ENCODE measurements around the gene UBE2S. TPM values are rescaled to one million over a fixed set of nuclear protein-coding genes. Genes with fewer than 3 reads are reported as not detected.
"Not testable (repeated sequence)": the region's sequence is repeated elsewhere in the genome, so short reads cannot be mapped to it uniquely, and the experiment has no call there.

Gene UBE2S
- total and polyA plus RNA-seq, 5 experiments from 2014 or later, result 18.1 to 25.8 (median 20.2) TPM

DNA sequence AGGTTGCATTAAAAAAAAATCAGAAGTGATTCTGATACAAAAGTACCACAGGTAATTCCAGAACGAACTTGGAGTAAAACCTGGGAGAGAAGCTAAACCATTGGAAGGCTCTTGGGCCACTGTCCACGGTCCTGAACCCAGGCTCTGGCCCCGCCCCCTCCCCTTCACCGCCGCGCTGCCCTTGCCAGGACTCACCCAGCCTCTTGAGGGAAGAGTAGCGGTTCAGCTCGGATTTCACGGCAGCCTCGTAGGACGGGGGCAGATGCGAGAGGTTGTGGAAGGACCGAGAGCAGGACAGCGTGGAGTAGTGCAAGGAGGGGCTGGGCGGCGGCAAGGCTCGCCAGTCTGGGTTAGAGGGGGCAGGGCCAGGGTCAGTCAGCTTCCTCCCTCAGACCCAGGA lies 29.8 kb upstream of the UBE2S start:
- peaks cover 0 to 14% (median 5%) of the 10 kb centered on the region in 3 donors for H3K36me3 Mint-ChIP-seq
- DNase-seq (no peak), ATAC-seq (peak in 1 of 2 donors; percentile 34)
- no peak overlapping the region for H3K4me3 Mint-ChIP-seq
- H3K27ac Mint-ChIP-seq, result no peak overlapping the region
- POLR2A ChIA-PET, result interaction anchor here (0.6 kb wide), 1 partner anchor 56 kb away, joined by 3 read pairs; no protein-coding TSS in a partner anchor
- H3K4me1 Mint-ChIP-seq, result peaks cover 13 to 19% (median 15%) of the 10 kb centered on the region in 4 donors
- H3K27me3 Mint-ChIP-seq, result peaks cover 32 to 63% (median 47%) of the 10 kb centered on the region in 5 donors
- H3K9me3 Mint-ChIP-seq, result peaks cover 0 to 5% (median 0%) of the 10 kb centered on the region in 9 donors

DNA sequence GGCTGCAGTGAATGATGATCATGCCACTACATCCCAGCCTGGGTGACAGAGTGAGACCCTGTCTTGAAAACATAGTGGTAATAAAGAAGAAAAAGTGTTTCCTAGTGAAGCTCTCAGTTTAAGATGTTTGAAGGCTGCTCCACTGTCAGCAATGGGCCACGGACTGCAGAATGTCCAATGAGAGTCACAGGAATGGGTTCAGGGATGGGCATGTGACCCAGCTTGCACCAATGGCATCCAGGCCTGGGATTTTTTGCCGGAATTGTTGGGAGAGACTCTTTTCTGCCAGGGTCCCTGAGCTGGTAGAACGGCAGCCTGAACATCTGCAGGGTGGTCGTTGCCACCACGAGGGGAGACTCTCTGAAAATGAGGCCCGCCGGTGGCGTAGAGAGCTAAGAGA lies 29.3 kb upstream of the UBE2S start:
- Mint-ChIP-seq H3K4me3 (no peak overlapping the region), H3K36me3 (peaks cover 0 to 14% (median 5%) of the 10 kb centered on the region in 3 donors), H3K27ac (no peak overlapping the region), H3K9me3 (peaks cover 0 to 5% (median 0%) of the 10 kb centered on the region in 9 donors), H3K4me1 (peaks cover 13 to 17% (median 14%) of the 10 kb centered on the region in 4 donors), H3K27me3 (peaks cover 35 to 67% (median 52%) of the 10 kb centered on the region in 5 donors)
- DNase-seq, result no peak
- no peak for ATAC-seq
- POLR2A ChIA-PET, result no interaction called here

DNA sequence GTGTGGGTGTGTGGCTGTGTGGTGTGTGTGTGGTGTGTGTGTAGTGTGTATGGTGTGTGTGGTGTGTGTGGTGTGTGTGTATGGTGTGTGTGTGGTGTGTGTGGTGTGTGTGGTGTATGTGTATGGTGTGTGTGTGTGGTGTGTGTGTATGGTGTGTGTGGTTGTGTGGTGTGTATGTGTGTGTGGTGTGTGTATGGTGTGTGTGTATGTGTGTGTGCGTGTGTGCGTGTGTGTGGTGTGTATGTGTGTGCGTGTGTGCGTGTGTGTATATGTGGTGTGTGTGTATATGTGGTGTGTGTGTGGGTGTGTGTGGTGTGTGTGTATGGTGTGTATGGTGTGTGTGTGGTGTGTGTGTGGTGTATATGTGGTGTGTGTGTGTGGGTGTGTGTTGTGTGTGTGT lies 27.4 kb upstream of the UBE2S start:
- Mint-ChIP-seq H3K4me1 (peaks cover 0 to 7% (median 3%) of the 10 kb centered on the region in 4 donors), H3K27ac (no peak overlapping the region), H3K27me3 (peaks cover 33 to 67% (median 54%) of the 10 kb centered on the region in 5 donors), H3K4me3 (no peak overlapping the region), H3K9me3 (peaks cover 0 to 5% (median 0%) of the 10 kb centered on the region in 9 donors), H3K36me3 (peaks cover 0 to 8% (median 0%) of the 10 kb centered on the region in 3 donors)
- POLR2A ChIA-PET, result no interaction called here
- DNase-seq, result no peak
- no peak for ATAC-seq

DNA sequence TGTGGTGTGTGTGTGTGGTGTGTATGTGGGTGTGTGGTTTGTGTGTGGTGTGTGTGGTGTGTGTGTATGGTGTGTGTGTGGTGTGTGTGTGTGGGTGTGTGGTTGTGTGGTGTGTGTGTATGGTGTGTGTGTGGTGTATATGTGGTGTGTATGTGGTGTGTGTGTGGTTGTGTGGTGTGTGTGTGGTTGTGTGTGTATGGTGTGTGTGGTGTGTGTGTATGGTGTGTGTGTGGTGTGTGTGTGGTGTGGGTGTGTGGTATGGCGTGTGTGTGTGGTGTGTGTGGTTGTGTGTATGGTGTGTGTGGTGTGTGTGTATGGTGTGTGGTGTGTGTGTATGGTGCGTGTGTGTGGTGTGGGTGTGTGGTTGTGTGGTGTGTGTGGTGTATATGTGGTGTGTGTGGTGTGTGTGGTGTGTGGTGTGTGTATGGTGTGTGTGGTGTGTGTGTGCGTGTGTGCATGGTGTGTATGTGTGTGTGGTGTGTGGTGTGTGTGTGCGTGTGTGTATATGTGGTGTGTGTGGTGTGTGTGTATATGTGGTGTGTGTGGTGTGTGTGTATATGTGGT lies 26.9 kb upstream of the UBE2S start:
- ATAC-seq, result no peak
- Mint-ChIP-seq H3K4me1 (peaks cover 0 to 12% (median 6%) of the 10 kb centered on the region in 4 donors), H3K36me3 (peaks cover 0 to 10% (median 0%) of the 10 kb centered on the region in 3 donors), H3K27me3 (peaks cover 30 to 67% (median 54%) of the 10 kb centered on the region in 5 donors), H3K9me3 (peaks cover 0 to 5% (median 0%) of the 10 kb centered on the region in 9 donors), H3K4me3 (no peak overlapping the region), H3K27ac (no peak overlapping the region)
- POLR2A ChIA-PET, result no interaction called here
- DNase-seq, result no peak

DNA sequence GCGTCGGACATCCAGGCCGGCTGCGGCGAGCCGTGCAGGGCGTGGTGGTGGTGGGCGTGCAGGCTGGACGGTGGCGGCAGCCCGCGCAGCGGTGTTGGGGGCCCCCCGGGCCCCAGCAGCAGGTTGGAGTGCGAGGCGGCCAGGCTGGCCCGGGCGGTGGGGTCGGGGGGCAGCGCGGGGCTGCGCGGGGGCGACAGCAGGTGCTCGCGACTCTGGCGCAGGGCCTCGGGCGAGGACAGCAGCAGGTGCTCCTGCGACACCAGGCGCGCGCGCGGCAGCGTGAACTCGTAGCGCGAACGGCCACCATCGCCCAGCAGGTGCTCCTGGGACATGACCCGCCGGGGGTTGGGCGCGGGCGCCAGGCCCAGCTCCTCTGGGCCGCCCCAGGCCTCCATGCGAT lies 25.7 kb upstream of the UBE2S start:
- Mint-ChIP-seq H3K4me1 (peaks cover 0 to 15% (median 11%) of the 10 kb centered on the region in 4 donors), H3K9me3 (peaks cover 0 to 5% (median 0%) of the 10 kb centered on the region in 9 donors), H3K27me3 (peaks cover 26 to 67% (median 51%) of the 10 kb centered on the region in 5 donors), H3K36me3 (peaks cover 0 to 4% (median 0%) of the 10 kb centered on the region in 3 donors), H3K27ac (no peak overlapping the region), H3K4me3 (no peak overlapping the region)
- ATAC-seq (no peak), DNase-seq (no peak)
- POLR2A ChIA-PET, result no interaction called here

DNA sequence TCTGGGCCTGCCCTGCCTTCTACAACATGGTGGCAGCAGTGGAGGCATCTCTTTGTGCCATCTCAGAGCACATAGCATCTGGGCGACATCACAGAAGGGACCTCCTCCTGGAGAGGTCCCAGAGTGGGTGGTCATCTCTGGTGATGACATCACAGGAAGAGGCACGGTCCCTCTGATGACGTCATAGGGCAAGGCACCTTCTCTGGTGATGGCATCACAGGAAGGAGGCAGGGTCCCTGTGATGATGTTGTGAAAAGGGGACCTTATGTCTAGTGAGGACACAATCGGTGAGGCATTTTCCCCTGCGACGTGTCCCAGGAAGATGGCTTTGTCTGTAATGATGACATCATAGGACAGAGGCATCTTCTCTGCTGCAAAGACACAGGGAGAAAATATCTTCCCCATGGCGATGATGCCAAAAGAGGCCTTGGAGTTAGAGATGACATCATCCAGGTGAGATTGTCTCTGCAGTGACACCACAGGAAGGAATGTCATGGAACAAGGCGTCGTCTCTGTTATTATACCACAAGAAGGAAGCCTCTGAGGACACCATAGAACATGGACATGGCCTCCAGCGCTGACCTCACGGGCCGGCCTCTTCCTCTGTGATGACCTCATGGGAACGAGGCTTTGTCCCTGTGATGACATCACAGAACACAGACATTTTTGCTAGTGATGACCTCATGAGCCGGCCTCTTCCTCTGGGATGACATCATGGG lies 24.8 kb upstream of the UBE2S start:
- Mint-ChIP-seq H3K36me3 (peaks cover 0 to 4% (median 0%) of the 10 kb centered on the region in 3 donors), H3K27ac (no peak overlapping the region), H3K27me3 (peaks cover 26 to 61% (median 46%) of the 10 kb centered on the region in 5 donors), H3K9me3 (peaks cover 0 to 5% (median 0%) of the 10 kb centered on the region in 9 donors), H3K4me1 (peaks cover 0 to 16% (median 11%) of the 10 kb centered on the region in 4 donors), H3K4me3 (no peak overlapping the region)
- POLR2A ChIA-PET, result no interaction called here
- ATAC-seq (no peak), DNase-seq (no peak)

DNA sequence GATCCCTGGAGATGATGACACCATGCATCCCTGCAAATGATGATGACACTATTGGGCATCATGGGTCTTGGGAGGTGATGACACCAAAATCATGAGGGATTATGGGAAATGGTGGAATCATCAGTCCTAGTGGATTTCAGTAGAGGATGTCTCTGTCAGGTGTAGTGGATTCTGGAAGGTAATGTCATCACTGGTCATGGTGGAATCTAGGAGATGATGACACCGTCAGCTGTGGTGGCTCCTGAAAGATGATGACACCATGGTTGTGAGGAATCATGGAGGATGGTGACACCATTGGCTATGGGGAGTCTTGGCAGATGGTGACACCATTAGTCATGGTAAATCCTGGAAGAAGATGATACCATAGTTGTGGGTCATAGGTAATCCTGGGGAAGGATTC lies 23.6 kb upstream of the UBE2S start:
- peaks cover 20 to 50% (median 36%) of the 10 kb centered on the region in 5 donors for H3K27me3 Mint-ChIP-seq
- no peak for DNase-seq
- H3K36me3 Mint-ChIP-seq, result peaks cover 0 to 2% (median 0%) of the 10 kb centered on the region in 3 donors
- peaks cover 0 to 16% (median 10%) of the 10 kb centered on the region in 4 donors for H3K4me1 Mint-ChIP-seq
- POLR2A ChIA-PET, result no interaction called here
- H3K4me3 Mint-ChIP-seq, result no peak overlapping the region
- no peak overlapping the region for H3K27ac Mint-ChIP-seq
- no peak for ATAC-seq
- peaks cover 0 to 5% (median 0%) of the 10 kb centered on the region in 9 donors for H3K9me3 Mint-ChIP-seq

DNA sequence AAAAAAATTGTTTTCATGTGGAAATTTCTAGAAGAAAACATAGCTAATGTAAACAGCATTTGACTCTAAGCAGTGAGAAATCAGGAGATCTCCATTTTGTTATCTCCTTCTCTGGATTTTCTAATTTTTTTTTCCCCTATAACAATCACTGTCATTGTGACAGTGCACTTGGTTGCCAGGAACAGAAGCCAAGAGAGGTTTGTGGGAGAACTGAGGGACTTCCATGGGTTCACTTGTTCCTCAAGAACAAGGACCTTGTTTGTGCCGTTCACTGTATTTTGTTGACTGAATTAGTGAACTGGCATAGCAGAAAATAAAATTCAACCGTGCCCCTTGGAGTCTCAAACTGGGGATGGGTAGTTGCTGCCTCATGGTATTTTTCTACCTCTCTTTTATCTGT lies 18.5 kb upstream of the UBE2S start:
- H3K27ac Mint-ChIP-seq, result no peak overlapping the region
- no peak overlapping the region for H3K4me3 Mint-ChIP-seq
- POLR2A ChIA-PET, result interaction anchor here (0.7 kb wide), 1 partner anchor 20 kb away, joined by 6 read pairs; no protein-coding TSS in a partner anchor
- peaks cover 0 to 2% (median 0%) of the 10 kb centered on the region in 3 donors for H3K36me3 Mint-ChIP-seq
- no peak for ATAC-seq
- H3K27me3 Mint-ChIP-seq, result peaks cover 8 to 39% (median 23%) of the 10 kb centered on the region in 5 donors
- H3K9me3 Mint-ChIP-seq, result peaks cover 0 to 4% (median 0%) of the 10 kb centered on the region in 9 donors
- peaks cover 8 to 25% (median 16%) of the 10 kb centered on the region in 4 donors for H3K4me1 Mint-ChIP-seq
- DNase-seq, result no peak

DNA sequence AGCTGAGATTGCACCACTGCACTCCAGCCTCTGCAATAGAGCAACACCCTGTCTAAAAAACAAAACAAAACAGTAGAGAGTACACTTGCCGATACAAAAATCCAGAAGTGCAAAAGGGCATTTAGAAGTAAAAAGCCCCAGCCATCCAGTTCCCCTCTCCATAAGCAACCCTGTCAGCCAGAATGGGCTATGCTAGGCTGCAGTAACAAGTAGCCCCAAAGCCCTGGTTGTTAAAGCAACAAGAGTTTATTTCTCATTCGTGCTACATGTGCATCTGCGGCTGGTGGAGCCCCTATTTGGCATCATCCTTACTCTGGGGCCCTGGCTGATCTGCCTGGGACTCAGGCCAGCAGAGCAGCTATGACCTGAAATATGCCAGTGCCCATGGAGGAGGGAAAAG lies 16.9 kb upstream of the UBE2S start:
- POLR2A ChIA-PET, result interaction anchor here (0.7 kb wide), 1 partner anchor 11 kb away, joined by 3 read pairs; no protein-coding TSS in a partner anchor
- Mint-ChIP-seq H3K4me1 (peaks cover 7 to 28% (median 24%) of the 10 kb centered on the region in 4 donors), H3K36me3 (no peaks in the 10 kb centered on the region), H3K9me3 (peaks cover 0 to 1% (median 0%) of the 10 kb centered on the region in 9 donors), H3K27ac (no peak overlapping the region), H3K27me3 (peaks cover 3 to 24% (median 12%) of the 10 kb centered on the region in 5 donors), H3K4me3 (no peak overlapping the region)
- DNase-seq (no peak), ATAC-seq (no peak)

DNA sequence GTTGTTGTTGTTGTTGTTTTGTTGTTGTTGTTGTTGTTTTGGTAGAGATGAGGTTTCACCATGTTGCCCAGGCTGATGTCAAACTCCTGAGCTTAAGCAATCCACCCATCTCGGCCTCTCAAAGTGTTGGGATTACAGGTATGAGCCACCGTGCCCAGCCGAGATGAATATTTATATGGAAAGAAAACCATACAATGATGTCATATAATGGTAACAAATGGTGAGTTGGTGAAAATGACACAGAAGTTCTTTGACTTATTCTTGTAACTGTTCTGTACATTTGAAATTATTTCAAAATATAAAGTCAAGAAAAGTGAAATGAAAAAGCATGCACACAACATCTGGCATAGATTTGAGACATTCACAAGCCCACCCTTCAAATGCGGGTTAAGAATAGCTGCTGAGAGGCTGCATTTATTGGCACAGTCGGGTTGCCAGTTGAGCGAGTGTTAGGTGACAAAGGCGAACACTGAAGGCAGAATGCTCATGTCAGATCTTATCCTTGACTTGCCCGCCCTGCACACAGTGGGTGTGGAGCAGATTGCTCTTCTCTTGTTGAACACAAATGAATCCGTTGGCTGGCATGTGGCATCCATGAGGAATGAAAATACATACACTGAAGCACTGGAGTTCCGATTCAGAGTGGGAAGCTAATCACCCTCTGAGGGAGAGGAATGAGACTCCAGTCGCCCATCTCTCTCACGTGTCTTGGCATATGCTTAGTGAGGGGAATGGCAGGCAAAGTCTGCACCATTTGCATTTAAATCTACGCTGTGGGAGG lies 15.8 kb upstream of the UBE2S start:
- Mint-ChIP-seq H3K27ac (no peak overlapping the region), H3K27me3 (peaks cover 1 to 16% (median 11%) of the 10 kb centered on the region in 5 donors)

DNA sequence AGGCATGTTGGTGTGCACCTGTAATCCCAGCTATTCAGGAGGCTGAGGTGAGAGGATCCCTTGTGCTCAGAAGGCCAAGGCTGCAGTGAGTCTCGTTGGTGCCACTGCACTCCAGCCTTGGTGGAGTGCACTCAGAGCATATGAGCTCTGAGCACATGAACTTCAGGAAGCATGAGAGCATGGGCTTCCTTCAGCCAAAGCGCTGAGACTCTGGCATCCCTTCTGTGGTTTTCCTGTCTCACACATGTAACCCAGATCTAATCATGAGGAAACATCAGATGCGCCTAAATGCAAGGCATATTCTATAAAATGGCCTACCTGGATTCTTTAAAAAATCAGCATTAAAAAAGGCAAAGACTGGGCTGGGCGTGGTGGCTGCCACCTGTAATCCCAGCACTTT lies 13.7 kb upstream of the UBE2S start:
- peaks cover 5 to 28% (median 19%) of the 10 kb centered on the region in 4 donors for H3K4me1 Mint-ChIP-seq
- peak overlapping the region; percentile 2 to 73 (median 61) for H3K4me3 Mint-ChIP-seq
- not testable (repeated sequence) for H3K9me3 Mint-ChIP-seq, H3K36me3 Mint-ChIP-seq
- POLR2A ChIA-PET, result interaction anchor here (0.6 to 0.9 kb wide), 3 partner anchors 38 to 131 kb away, joined by 3 to 6 read pairs (median 4); no protein-coding TSS in a partner anchor
- ATAC-seq (peak; percentile 86 to 97), DNase-seq (peak in 5 of 10 donors; percentile 25 to 46 (median 30))
- H3K27me3 Mint-ChIP-seq, result peaks cover 0 to 18% (median 4%) of the 10 kb centered on the region in 5 donors
- H3K27ac Mint-ChIP-seq, result peak overlapping the region in 6 of 10 donors; percentile 32 to 79 (median 56)

More for the DNA sequence above, 15.8 kb upstream of the UBE2S start:
- Mint-ChIP-seq H3K9me3 (no peaks in the 10 kb centered on the region), H3K4me3 (no peak overlapping the region), H3K4me1 (peaks cover 5 to 25% (median 17%) of the 10 kb centered on the region in 4 donors), H3K36me3 (no peaks in the 10 kb centered on the region)
- DNase-seq (no peak), ATAC-seq (no peak)
- POLR2A ChIA-PET, result no interaction called here

DNA sequence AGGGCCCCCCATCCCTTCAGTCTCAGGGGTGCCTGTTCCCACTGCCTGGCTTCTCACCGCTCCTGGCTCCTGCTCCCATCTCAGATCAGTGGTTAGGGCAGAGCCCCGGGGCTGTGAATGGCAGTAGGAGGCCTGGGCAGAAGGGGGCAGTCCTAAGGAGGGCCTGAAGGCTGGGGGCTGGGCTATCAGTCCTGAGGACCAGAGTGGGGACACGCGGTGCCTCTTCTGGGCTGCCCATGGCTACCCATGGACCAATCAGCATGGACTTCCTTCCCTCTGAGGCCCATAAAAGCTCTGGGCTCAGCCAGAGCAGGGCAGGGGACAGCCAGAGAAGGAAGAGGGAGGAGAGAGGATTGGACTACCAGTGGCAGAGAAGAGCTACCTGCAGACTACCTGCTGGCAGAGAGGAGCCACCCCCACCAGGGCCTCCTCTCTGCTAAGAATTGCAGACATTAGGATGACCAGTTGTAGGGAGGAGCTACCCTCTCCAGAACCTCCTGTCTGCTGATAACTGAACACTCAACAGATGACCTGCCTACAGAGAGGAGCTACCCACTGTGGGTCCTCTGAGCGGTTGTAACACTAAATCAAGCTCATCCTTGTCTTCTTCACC lies 12.1 kb upstream of the UBE2S start:
- Mint-ChIP-seq H3K4me1 (peaks cover 5 to 28% (median 19%) of the 10 kb centered on the region in 4 donors), H3K27me3 (peaks cover 0 to 11% (median 0%) of the 10 kb centered on the region in 5 donors), H3K27ac (no peak overlapping the region), H3K9me3 (no peaks in the 10 kb centered on the region), H3K36me3 (no peaks in the 10 kb centered on the region), H3K4me3 (no peak overlapping the region)
- POLR2A ChIA-PET, result interaction anchor here (0.7 to 1.8 kb wide), 2 partner anchors 9 to 13 kb away, joined by 3 to 6 read pairs; partner anchors contain the start of gene UBE2S
- no peak for ATAC-seq
- DNase-seq, result no peak
